ENCODE results near the gene BPIFB4. TPM values are rescaled to one million over a fixed set of nuclear protein-coding genes. Genes with fewer than 3 reads are reported as not detected.

BPIFB4 gene
- total and polyA plus RNA-seq, 2 of the 4 experiments (the other 2 are of a cell fraction), result not detected

DNA sequence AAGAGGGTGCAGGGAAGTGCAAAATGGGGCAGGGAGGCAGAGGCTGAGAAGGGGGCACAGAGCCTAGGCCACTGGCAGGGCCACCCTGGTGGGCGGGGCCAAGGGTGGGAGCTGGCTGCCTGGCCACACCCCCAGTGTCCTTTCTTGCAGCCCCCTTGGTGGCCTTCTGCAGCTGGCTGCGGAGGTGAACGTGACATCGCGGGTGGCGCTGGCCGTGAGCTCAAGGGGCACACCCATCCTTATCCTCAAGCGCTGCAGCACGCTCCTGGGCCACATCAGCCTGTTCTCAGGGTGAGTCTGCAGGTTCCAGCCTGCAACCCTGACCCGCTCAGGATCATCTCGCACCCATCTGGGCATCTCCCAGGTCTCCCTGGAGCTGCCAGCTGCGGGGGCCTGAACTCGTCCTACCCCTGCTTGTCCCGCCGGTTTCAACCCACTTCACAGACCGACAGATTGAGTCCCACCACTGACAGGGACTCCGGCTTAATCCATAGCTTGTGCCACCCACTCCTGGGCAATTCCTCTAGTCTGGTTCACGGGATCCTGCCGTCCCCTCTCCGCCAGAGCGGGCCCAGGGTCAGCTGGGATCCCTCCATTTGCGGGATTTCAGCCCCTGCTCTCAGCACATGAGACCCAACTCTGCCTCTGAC is 19.6 kb upstream of the BPIFB4 start:
- Histone ChIP-seq H2BK120ac (ENCODE audit: low read depth, low read length) (no peak overlapping the region), H3K9me1 (ENCODE audit: insufficient read depth, low read length) (no peaks in the 10 kb centered on the region), H2AK9ac (replicated peaks; ENCODE audit: low read depth, low read length, poor library complexity) (no peak overlapping the region), H2AK5ac (ENCODE audit: low read depth, low read length) (no peak overlapping the region), H3K79me1 (ENCODE audit: low read depth in 1 of 2, low read length in 2 of 2) (no peaks in the 10 kb centered on the region), H2BK20ac (ENCODE audit: low read depth, low read length) (no peak overlapping the region), H4K20me1 (ENCODE audit: insufficient read depth, low read length) (no peaks in the 10 kb centered on the region), H2BK15ac (ENCODE audit: low read depth, low read length) (no peak overlapping the region), H2AFZ (replicated peaks; ENCODE audit: low read length, poor library complexity) (no peak overlapping the region), H3K27ac (ENCODE audit: insufficient read depth, low read length) (no peak overlapping the region), H3K9ac (ENCODE audit: low read depth, low read length) (no peak overlapping the region), H4K5ac (ENCODE audit: low read depth, low read length) (no peak overlapping the region), H2BK5ac (ENCODE audit: low read depth, low read length, poor library complexity, severe bottlenecking) (no peak overlapping the region), H3K4me3 (ENCODE audit: insufficient read depth, low read depth, low read length) (no peak overlapping the region), H3K23ac (ENCODE audit: low read depth, low read length) (no peak overlapping the region), H3K14ac (replicated peaks; ENCODE audit: low read depth, low read length) (no peak overlapping the region), H3K4me1 (ENCODE audit: control insufficient read depth, insufficient read depth, low read length) (no peaks in the 10 kb centered on the region), H4K8ac (ENCODE audit: low read depth in 2 of 2, low read length in 2 of 2) (no peak overlapping the region), H3K56ac (ENCODE audit: extremely low read depth, insufficient read depth, low read length) (no peak overlapping the region), H3K4ac (ENCODE audit: low read depth, low read length) (no peak overlapping the region), H3K9me3 (ENCODE audit: control insufficient read depth, insufficient read depth, low read length) (no peaks in the 10 kb centered on the region), H4K91ac (ENCODE audit: insufficient read depth, low read depth, low read length) (no peak overlapping the region), H3K27me3 (ENCODE audit: control insufficient read depth, insufficient read depth, low read length) (peaks cover 6% of the 10 kb centered on the region; the same call in 1 of the 2 replicates), H3K4me2 (ENCODE audit: low read depth, low read length) (no peak overlapping the region), H3K18ac (ENCODE audit: low read depth, low read length) (no peak overlapping the region), H3K36me3 (ENCODE audit: control insufficient read depth, insufficient read depth, low read length) (no peaks in the 10 kb centered on the region)
- BruUV-seq (replicated peaks), result no TSS peak
- TF ChIP-seq RCOR1 (IDR thresholded peaks at IDR 0.05; ENCODE audit: insufficient replicate concordance, low read length) (no peak), RFX5 (IDR thresholded peaks at IDR 0.05; ENCODE audit: low read depth, low read length) (no peak)
- dilution Hi-C loops (cut with HindIII; ENCODE audit: low sequenced_read_pairs, unreplicated experiment), result no loop called here
- ChIA-PET CTCF (no interaction called here), POLR2A (ENCODE audit: unreplicated experiment) (no interaction called here)
- DNase-seq (no peak), ATAC-seq (ENCODE audit: low read depth) (no peak)
- 79% methylated on average over 12 of the region's 22 CpGs; no CpG with 5 or more reads in 1 of the 2 experiments for WGBS, 2 experiments (ENCODE audit: extremely low coverage in 2 of 2, insufficient read length in 1 of 2)
- intact Hi-C loops (cut with micrococcal nuclease), result no loop called here
- in situ Hi-C loops (cut with MboI; ENCODE audit: low sequenced_read_pairs), result no loop called here

Measured in IMR-90 (cell line).